A673 (cell line): ENCODE results near the gene SPTLC3.

Experiments used
- CTCF ChIP-seq: fragments of 300-800, 200-600 bp; sonication (generic); conservative IDR thresholded peaks from 2 replicates; pipeline ENCODE4 v1.5.1; 2017; ENCODE audit warnings: low read depth, mild to moderate bottlenecking, antibody characterized with exemption, low read length, moderate library complexity, mixed read lengths
- EZH2 ChIP-seq: fragments of 200-600 bp; sonication (generic); IDR thresholded peaks from 2 replicates; pipeline ENCODE4 v1.6.1; 2017; ENCODE audit warnings: borderline replicate concordance, low read depth, mild to moderate bottlenecking, mixed read lengths, antibody characterized with exemption, low read length; ENCODE audit not compliant: poor library complexity, severe bottlenecking

GRCh38 chr20:13007596-13007995 lies 1.2 kb upstream of the SPTLC3 start:
- TF ChIP-seq EZH2: no peak
- TF ChIP-seq CTCF: no peak
